ENCODE data around the gene SPEM2.
A peak's percentile ranks its signal among the peaks of the same experiment; 100 is the strongest.

SPEM2 gene

GRCh38 chr17:7437950-7438614 is 12.7 kb downstream of the SPEM2 start:
- Histone ChIP-seq H3K9me3 (ENCODE audit: low read length) (no peaks in the 10 kb centered on the region), H3K27ac (ENCODE audit: low read depth, low read length, poor library complexity, severe bottlenecking) (no peak overlapping the region), H3K4me3 (ENCODE audit: low read depth, low read length, poor library complexity, severe bottlenecking) (peak overlapping the region; percentile 76), H3K79me2 (ENCODE audit: insufficient read depth, low read length) (no peaks in the 10 kb centered on the region), H3K36me3 (ENCODE audit: insufficient read depth, low read length) (peaks cover 3% of the 10 kb centered on the region; the same call in 1 of the 2 replicates), H3K9me2 (ENCODE audit: low read depth, low read length) (no peaks in the 10 kb centered on the region), H3K9ac (ENCODE audit: low read length) (peak overlapping the region; percentile 26; the same call in 1 of the 2 replicates), H3K4me1 (ENCODE audit: insufficient read depth, low read length, severe bottlenecking) (peaks cover 48% of the 10 kb centered on the region), H2AFZ (ENCODE audit: low read length) (no peak overlapping the region), H3F3A (ENCODE audit: insufficient read depth, low read length) (no peaks in the 10 kb centered on the region), H4K20me1 (ENCODE audit: insufficient read depth, low read length) (no peaks in the 10 kb centered on the region), H3K4me2 (ENCODE audit: low read length) (peak overlapping the region; percentile 65), H3K27me3 (ENCODE audit: insufficient read depth, low read length) (peaks cover 17% of the 10 kb centered on the region)
- no peak for TF ChIP-seq EZH2 (IDR thresholded peaks at IDR 0.05; ENCODE audit: borderline replicate concordance, low read length)
- TF ChIP-seq, protein P1, sequence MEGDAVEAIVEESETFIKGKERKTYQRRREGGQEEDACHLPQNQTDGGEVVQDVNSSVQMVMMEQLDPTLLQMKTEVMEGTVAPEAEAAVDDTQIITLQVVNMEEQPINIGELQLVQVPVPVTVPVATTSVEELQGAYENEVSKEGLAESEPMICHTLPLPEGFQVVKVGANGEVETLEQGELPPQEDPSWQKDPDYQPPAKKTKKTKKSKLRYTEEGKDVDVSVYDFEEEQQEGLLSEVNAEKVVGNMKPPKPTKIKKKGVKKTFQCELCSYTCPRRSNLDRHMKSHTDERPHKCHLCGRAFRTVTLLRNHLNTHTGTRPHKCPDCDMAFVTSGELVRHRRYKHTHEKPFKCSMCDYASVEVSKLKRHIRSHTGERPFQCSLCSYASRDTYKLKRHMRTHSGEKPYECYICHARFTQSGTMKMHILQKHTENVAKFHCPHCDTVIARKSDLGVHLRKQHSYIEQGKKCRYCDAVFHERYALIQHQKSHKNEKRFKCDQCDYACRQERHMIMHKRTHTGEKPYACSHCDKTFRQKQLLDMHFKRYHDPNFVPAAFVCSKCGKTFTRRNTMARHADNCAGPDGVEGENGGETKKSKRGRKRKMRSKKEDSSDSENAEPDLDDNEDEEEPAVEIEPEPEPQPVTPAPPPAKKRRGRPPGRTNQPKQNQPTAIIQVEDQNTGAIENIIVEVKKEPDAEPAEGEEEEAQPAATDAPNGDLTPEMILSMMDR (IDR thresholded peaks at IDR 0.05; ENCODE audit: low read length): no peak

DNA sequence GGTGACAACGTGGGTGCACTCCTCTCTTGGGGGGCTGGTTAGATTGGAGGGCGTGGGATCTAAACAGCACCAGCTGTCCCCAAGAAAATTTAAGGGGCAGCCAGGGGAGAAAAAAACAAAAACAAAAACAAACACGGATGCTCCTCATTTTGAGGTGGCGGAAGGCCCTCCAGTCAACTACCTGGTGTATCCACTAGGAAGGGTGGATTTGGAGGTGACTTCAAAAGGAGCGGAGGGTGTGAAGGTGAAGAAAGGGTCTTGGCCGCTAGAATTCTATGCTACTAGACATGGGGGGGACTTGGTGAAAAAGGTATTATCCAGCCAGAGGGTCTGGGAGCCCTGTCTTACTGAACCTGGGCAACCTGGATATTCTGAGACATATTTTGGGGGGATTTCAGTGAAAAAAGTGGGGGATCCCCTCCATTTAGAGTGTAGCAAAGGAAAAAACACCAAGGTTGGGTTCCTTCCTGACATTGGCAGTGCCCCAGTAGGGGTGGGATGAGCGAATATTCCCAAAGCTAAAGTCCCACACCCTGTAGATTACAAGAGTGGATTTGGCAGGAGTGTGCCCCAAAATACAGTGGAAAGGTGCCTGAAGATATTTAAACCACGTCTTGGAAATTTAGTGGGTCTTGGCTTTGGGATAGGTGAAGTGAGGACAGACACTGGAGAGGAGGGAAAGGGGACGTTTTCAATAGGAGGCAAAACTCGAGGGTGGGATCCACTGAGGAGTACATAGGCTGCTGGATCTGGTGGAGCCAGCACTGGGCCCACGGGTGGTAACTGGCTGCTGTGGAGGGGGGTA is 13.4 kb downstream of the SPEM2 start:
- Histone ChIP-seq H3K27ac (ENCODE audit: low read depth, low read length, poor library complexity, severe bottlenecking) (no peak overlapping the region), H4K20me1 (ENCODE audit: insufficient read depth, low read length) (no peaks in the 10 kb centered on the region), H3K4me1 (ENCODE audit: insufficient read depth, low read length, severe bottlenecking) (peaks cover 48% of the 10 kb centered on the region), H3K9me2 (ENCODE audit: low read depth, low read length) (no peaks in the 10 kb centered on the region), H3K9me3 (ENCODE audit: low read length) (no peaks in the 10 kb centered on the region), H3K4me3 (ENCODE audit: low read depth, low read length, poor library complexity, severe bottlenecking) (peak overlapping the region; percentile 76), H3K9ac (ENCODE audit: low read length) (peak overlapping the region; percentile 26; the same call in 1 of the 2 replicates), H2AFZ (ENCODE audit: low read length) (no peak overlapping the region), H3K4me2 (ENCODE audit: low read length) (peak overlapping the region; percentile 76), H3K79me2 (ENCODE audit: insufficient read depth, low read length) (no peaks in the 10 kb centered on the region), H3K36me3 (ENCODE audit: insufficient read depth, low read length) (peaks cover 3% of the 10 kb centered on the region; the same call in 1 of the 2 replicates), H3F3A (ENCODE audit: insufficient read depth, low read length) (no peaks in the 10 kb centered on the region), H3K27me3 (ENCODE audit: insufficient read depth, low read length) (peaks cover 17% of the 10 kb centered on the region)
- no peak for TF ChIP-seq EZH2 (IDR thresholded peaks at IDR 0.05; ENCODE audit: borderline replicate concordance, low read length)
- TF ChIP-seq, protein P1 (IDR thresholded peaks at IDR 0.05; ENCODE audit: low read length): no peak

GRCh38 chr17:7439462-7440112 is 14.2 kb downstream of the SPEM2 start, which contains the start of gene FGF11:
FGF11 (plus strand) TSS chr17:7439512; CDS start chr17:7439621, 109 bp downstream.
- H4K20me1 ChIP-seq (ENCODE audit: insufficient read depth, low read length): no peaks in the 10 kb centered on the region
- H3K9ac ChIP-seq (ENCODE audit: low read length): peak within 1 kb of the TSS; percentile 50; the same call in 1 of the 2 replicates
- peaks cover 17% of the 10 kb centered on the region for H3K27me3 ChIP-seq (ENCODE audit: insufficient read depth, low read length)
- peaks cover 3% of the 10 kb centered on the region; the same call in 1 of the 2 replicates for H3K36me3 ChIP-seq (ENCODE audit: insufficient read depth, low read length)
- H3F3A ChIP-seq (ENCODE audit: insufficient read depth, low read length): no peaks in the 10 kb centered on the region
- H3K9me2 ChIP-seq (ENCODE audit: low read depth, low read length): no peaks in the 10 kb centered on the region
- H3K9me3 ChIP-seq (ENCODE audit: low read length): no peaks in the 10 kb centered on the region
- H3K4me3 ChIP-seq (ENCODE audit: low read depth, low read length, poor library complexity, severe bottlenecking): peak within 1 kb of the TSS; percentile 76
- no peak within 1 kb of the TSS for H3K27ac ChIP-seq (ENCODE audit: low read depth, low read length, poor library complexity, severe bottlenecking)
- H3K4me2 ChIP-seq (ENCODE audit: low read length): peak within 1 kb of the TSS; percentile 76
- TF ChIP-seq, protein P1 (IDR thresholded peaks at IDR 0.05; ENCODE audit: low read length): no peak
- no peak for TF ChIP-seq EZH2 (IDR thresholded peaks at IDR 0.05; ENCODE audit: borderline replicate concordance, low read length)
- no peak within 1 kb of the TSS for H2AFZ ChIP-seq (ENCODE audit: low read length)
- peaks cover 48% of the 10 kb centered on the region for H3K4me1 ChIP-seq (ENCODE audit: insufficient read depth, low read length, severe bottlenecking)
- H3K79me2 ChIP-seq (ENCODE audit: insufficient read depth, low read length): no peaks in the 10 kb centered on the region

All from OCI-LY1 (cell line).